ENCODE results near the gene SCN3B.

DNA sequence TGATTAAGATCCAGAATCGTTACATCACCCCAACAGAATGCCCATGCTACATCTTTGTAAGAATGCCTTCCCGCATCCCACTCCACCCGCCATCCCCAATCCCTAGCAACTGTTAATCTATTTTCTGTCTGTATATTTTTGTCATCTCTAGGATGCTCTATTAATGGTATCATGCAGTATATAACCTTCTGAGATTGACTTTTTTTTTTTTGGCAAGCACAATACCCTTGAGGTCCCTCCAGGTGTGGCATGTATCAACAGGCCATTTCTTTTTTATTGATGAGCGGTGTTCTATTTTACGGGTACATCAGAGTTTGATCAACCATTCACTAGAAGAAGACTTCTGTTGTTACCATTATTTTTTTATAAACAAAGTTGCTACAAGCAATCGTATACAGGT is 30.2 kb upstream of the SCN3B start:
- no peak for TF ChIP-seq CTCF (IDR thresholded peaks at IDR 0.05)
- no peak for TF ChIP-seq EZH2phosphoT487 (IDR thresholded peaks at IDR 0.05)
- no peak for TF ChIP-seq EZH2 (IDR thresholded peaks at IDR 0.05)

All from neural progenitor cell (in vitro differentiated cells).